ENCODE measurements around the gene HIVEP2. TPM values are rescaled to one million over a fixed set of nuclear protein-coding genes. Genes with fewer than 3 reads are reported as not detected.

The HIVEP2 gene
- total RNA-seq, 1 experiment from 2014 or later = 4.2 TPM

- Histone ChIP-seq H3K14ac (ENCODE audit: insufficient read depth, low read length) (no peak overlapping the region), H2BK120ac (ENCODE audit: low read depth, low read length, poor library complexity, severe bottlenecking) (no peak overlapping the region), H2BK5ac (ENCODE audit: insufficient read length, low read length) (no peak overlapping the region), H3K18ac (ENCODE audit: insufficient read length, low read depth, low read length) (no peak overlapping the region), H3K27ac (ENCODE audit: insufficient read length, low read depth, low read length) (no peak overlapping the region), H3K27me3 (ENCODE audit: insufficient read depth, low read length) (no peaks in the 10 kb centered on the region), H2BK15ac (ENCODE audit: low read depth, low read length) (no peak overlapping the region), H3K79me1 (ENCODE audit: insufficient read depth, low read depth, low read length, poor library complexity, severe bottlenecking) (peaks cover 3% of the 10 kb centered on the region), H4K91ac (ENCODE audit: insufficient read length, low read depth, low read length) (no peak overlapping the region), H3K4me2 (ENCODE audit: insufficient read depth, insufficient read length, low read length) (no peak overlapping the region), H4K8ac (replicated peaks; ENCODE audit: insufficient read length, low read depth, low read length) (no peak overlapping the region), H4K20me1 (ENCODE audit: control insufficient read depth, insufficient read depth, insufficient read length) (no peaks in the 10 kb centered on the region), H3T11ph (ENCODE audit: low read length) (no peak overlapping the region), H3K4me1 (ENCODE audit: insufficient read depth, low read length) (no peaks in the 10 kb centered on the region), H4K5ac (ENCODE audit: insufficient read length, low read depth, low read length) (no peak overlapping the region), H2BK20ac (ENCODE audit: low read depth, low read length, poor library complexity, severe bottlenecking) (no peak overlapping the region), H3K23me2 (ENCODE audit: insufficient read length, low read depth, low read length, poor library complexity, severe bottlenecking) (no peaks in the 10 kb centered on the region), H2AFZ (ENCODE audit: low read length) (no peak overlapping the region), H3K56ac (ENCODE audit: insufficient read length, low read depth, low read length) (no peak overlapping the region), H2BK12ac (ENCODE audit: insufficient read length, low read depth, low read length) (no peak overlapping the region), H3K79me2 (ENCODE audit: insufficient read depth, low read length) (peaks cover 2% of the 10 kb centered on the region; the same call in 1 of the 2 replicates), H3K4ac (ENCODE audit: low read depth, low read length) (no peak overlapping the region), H2AK5ac (ENCODE audit: insufficient read length, low read length) (no peak overlapping the region), H3K23ac (ENCODE audit: insufficient read length, low read depth, low read length) (no peak overlapping the region), H3K9ac (ENCODE audit: extremely low read depth, insufficient read length, low read length) (no peak overlapping the region), H3K9me3 (ENCODE audit: control insufficient read depth, low read depth, low read length) (no peaks in the 10 kb centered on the region)
- H3K27me3 Mint-ChIP-seq (ENCODE audit: low read depth) = peaks cover 6% of the 10 kb centered on the region; the same call in 1 of the 2 replicates
- no peaks in the 10 kb centered on the region; a peak in 1 of 7 replicates for H3K36me3 Mint-ChIP-seq (ENCODE audit: insufficient read depth in 1 of 3, low read depth in 3 of 3)
- H3K4me1 Mint-ChIP-seq = peaks cover 3 to 6% of the 10 kb centered on the region in 2 experiments; a peak in 2 of 4 replicates
- no CpG with 5 or more reads among the region's 2 CpGs for WGBS (ENCODE audit: extremely low coverage, insufficient read length, low lambda C conversion rate)
- H3K4me3 Mint-ChIP-seq = no peak overlapping the region
- no peak overlapping the region for H3K27ac Mint-ChIP-seq
- TF ChIP-seq CTCF (conservative IDR thresholded peaks at IDR 0.05) = no peak
- DNase-seq = no peak
- no peaks in the 10 kb centered on the region for H3K9me3 Mint-ChIP-seq
Measured at GRCh38 chr6:142932889-142933288, 12.1 kb downstream of the HIVEP2 start.
